ENCODE data around the gene PLEKHG2. TPM values are rescaled to one million over a fixed set of nuclear protein-coding genes. Genes with fewer than 3 reads are reported as not detected.

PLEKHG2 gene, protein sequence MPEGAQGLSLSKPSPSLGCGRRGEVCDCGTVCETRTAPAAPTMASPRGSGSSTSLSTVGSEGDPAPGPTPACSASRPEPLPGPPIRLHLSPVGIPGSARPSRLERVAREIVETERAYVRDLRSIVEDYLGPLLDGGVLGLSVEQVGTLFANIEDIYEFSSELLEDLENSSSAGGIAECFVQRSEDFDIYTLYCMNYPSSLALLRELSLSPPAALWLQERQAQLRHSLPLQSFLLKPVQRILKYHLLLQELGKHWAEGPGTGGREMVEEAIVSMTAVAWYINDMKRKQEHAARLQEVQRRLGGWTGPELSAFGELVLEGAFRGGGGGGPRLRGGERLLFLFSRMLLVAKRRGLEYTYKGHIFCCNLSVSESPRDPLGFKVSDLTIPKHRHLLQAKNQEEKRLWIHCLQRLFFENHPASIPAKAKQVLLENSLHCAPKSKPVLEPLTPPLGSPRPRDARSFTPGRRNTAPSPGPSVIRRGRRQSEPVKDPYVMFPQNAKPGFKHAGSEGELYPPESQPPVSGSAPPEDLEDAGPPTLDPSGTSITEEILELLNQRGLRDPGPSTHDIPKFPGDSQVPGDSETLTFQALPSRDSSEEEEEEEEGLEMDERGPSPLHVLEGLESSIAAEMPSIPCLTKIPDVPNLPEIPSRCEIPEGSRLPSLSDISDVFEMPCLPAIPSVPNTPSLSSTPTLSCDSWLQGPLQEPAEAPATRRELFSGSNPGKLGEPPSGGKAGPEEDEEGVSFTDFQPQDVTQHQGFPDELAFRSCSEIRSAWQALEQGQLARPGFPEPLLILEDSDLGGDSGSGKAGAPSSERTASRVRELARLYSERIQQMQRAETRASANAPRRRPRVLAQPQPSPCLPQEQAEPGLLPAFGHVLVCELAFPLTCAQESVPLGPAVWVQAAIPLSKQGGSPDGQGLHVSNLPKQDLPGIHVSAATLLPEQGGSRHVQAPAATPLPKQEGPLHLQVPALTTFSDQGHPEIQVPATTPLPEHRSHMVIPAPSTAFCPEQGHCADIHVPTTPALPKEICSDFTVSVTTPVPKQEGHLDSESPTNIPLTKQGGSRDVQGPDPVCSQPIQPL (N-terminal part only)
- 14.1 and 29.1 TPM in 2 replicates for total RNA-seq (ENCODE audit: low replicate concordance)

DNA sequence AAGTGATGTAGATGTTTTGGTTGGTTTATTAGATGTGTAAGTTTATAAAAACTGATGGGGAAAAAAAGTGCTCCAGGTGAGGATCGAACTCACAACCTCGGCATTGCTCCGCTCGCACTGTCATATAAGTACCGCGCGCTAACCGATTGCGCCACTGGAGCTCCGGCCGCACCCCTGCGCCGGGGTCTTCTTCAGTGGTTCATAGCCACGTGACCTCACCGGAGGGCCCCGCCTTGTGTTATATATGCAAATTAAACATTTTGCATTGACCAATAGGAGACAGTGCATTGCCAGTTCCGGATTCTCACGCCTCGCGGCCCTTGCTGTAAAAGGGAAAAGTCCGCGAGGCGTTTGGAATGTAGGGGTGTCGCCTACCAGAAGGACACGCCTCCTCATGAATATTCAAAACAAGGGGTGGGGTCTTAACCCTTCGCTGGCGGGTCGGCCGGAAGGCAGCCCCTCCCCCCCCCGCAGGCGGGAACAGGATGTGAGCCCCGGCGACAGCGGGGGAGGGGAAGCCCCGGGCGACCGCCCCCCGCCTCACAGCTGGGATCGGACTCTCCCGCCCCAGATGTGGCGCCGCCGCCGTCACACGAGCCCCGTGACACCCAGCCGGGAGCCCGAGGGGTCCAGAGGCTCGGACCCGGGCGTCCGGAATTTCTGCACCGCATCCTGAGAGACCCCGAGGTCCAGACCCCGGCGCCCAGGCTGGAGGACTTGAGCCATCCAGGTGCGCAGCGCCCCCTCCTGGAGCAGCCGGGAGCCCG lies at the start of gene PLEKHG2:
PLEKHG2 (plus strand) TSS at position 570 of the 767 bp plus-strand sequence. CDS start 1,418 bp downstream, outside the sequence.
- TF ChIP-seq, protein P1, sequence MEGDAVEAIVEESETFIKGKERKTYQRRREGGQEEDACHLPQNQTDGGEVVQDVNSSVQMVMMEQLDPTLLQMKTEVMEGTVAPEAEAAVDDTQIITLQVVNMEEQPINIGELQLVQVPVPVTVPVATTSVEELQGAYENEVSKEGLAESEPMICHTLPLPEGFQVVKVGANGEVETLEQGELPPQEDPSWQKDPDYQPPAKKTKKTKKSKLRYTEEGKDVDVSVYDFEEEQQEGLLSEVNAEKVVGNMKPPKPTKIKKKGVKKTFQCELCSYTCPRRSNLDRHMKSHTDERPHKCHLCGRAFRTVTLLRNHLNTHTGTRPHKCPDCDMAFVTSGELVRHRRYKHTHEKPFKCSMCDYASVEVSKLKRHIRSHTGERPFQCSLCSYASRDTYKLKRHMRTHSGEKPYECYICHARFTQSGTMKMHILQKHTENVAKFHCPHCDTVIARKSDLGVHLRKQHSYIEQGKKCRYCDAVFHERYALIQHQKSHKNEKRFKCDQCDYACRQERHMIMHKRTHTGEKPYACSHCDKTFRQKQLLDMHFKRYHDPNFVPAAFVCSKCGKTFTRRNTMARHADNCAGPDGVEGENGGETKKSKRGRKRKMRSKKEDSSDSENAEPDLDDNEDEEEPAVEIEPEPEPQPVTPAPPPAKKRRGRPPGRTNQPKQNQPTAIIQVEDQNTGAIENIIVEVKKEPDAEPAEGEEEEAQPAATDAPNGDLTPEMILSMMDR (IDR thresholded peaks at IDR 0.05; ENCODE audit: insufficient read depth, low read length), result peak; percentile 76
- peak; percentile 100 for DNase-seq (ENCODE audit: low read depth)

DNA sequence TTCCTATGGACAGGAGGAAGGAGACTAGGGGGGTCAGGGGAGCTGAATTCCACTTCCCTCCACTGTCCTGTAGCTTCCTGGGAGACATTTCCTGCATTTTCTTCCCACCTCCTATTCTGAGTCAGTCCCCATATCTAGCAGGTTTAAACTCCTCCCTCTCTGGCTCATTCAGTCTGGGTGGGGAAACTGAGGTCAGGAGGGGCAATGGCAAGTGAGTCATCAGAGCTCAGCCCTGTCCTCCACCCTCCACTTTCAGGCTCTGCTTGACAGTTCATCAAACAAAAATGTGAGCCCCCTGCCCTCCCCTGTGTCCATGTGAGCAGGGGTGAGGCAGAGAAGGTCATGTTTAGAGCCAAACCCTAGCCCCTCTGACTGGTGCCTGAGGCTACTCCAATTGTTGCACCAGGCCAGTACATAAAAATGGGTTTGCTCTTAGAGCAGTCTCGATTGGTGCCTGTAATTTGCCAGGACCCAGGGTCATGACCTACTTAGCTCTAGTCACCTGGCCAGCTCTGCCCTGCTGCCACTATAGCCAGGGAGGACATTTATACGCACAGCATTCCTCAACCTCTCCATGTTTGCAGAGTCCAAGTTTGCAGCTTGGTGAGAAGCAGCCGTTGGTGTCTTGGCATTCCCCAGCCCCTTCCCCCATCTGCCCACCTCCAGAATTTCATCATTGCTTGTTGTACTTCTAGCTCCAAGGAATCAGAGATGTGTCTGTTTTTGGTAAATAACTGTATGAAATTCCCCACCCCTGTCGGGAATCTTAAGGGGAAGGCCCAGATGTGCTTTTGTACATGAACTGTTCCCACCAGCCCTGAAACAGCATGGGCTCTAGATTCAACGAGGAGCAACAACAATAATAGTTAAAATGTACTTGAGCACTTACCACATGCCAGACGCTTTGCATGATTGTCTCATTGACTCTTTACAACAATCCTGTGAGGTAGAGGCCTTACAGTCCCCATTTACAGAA lies 49.5 kb upstream of the PLEKHG2 start:
- H3K4me3 ChIP-seq (ENCODE audit: low read depth, low read length), result no peak overlapping the region
- TF ChIP-seq, protein P1 (IDR thresholded peaks at IDR 0.05; ENCODE audit: insufficient read depth, low read length), result no peak
- peak; percentile 83 for DNase-seq (ENCODE audit: low read depth)

More for the DNA sequence above, at the start of gene PLEKHG2:
- H3K4me3 ChIP-seq (ENCODE audit: low read depth, low read length), result peak within 1 kb of the TSS; percentile 85

DNA sequence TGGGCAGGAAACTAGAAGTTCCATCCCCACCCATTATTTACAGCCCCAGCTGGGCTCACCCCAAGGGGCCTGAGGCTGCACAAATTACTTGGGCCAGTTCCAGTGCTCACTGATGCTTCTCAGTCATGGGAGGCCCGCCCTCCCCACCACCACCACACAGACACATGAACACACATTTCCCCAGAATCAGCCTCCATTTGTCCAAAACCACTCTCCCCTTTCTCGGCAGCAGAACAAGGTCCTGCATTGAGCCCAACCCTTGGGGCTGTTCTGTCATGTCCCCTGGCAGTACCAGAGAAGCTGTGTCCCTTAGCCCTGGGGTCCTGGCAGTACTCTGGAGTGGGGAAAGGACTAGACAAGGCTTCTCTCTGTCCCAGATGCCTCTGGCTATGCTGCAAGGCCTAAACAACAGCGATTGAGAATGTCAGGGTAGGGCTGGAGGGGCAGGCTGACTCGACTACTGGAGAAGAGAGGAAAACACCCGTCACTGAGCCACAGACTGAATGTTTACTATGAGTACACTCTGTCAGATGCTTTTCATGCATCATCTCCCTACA lies 48.5 kb upstream of the PLEKHG2 start:
- no peak overlapping the region for H3K4me3 ChIP-seq (ENCODE audit: low read depth, low read length)
- TF ChIP-seq, protein P1 (IDR thresholded peaks at IDR 0.05; ENCODE audit: insufficient read depth, low read length), result no peak
- DNase-seq (ENCODE audit: low read depth), result peak; percentile 78

DNA sequence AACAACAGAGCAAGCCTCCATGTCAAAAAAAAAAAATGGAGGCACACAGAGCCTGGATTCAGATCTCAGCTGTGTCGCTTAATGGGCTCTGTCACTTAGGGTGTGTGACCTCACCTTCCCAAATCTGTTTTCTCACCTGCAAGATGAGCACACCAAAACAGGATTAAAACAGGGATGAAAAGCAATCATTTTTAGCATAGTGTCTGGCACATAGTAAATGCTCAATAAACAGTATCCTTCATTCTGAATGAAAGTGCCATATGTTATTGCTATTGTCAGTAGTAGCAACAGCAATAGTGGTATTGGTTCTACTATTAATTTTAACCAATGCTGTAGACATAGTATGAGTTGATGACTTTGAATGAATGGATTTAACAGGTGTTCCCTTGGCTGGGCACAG lies 46.9 kb upstream of the PLEKHG2 start:
- no peak for DNase-seq (ENCODE audit: low read depth)
- H3K4me3 ChIP-seq (ENCODE audit: low read depth, low read length), result no peak overlapping the region
- TF ChIP-seq, protein P1 (IDR thresholded peaks at IDR 0.05; ENCODE audit: insufficient read depth, low read length), result no peak

DNA sequence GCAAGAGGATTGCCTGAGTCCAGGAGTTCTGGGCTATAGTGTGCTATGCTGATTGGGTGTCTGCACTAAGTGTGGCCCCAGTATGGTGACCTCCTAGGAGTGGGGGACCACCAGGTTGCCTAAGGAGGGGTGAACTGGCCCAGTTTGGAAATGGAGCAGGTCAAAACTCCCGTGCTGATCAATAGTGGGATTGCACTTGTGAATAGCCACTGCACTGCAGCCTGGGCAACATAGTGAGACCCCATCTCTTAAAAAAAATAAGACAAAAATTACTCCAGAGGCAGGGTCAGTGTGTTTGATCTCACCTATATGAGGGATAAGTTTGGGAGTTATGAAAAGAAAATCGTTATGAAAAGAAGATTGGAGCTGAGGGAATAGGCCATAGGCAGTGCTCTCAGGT lies 43.3 kb upstream of the PLEKHG2 start:
- H3K4me3 ChIP-seq (ENCODE audit: low read depth, low read length), result no peak overlapping the region
- no peak for DNase-seq (ENCODE audit: low read depth)
- TF ChIP-seq, protein P1 (IDR thresholded peaks at IDR 0.05; ENCODE audit: insufficient read depth, low read length), result no peak
